HepG2 (cell line): ENCODE measurements around the gene P3H3. TPM values are rescaled to one million over a fixed set of nuclear protein-coding genes. Genes with fewer than 3 reads are reported as not detected.
A peak's percentile ranks its signal among the peaks of the same experiment; 100 is the strongest.

Experiments used
- AFF4 ChIP-seq: sonication (generic); formaldehyde crosslinking; IDR thresholded peaks from 2 replicates; pipeline ENCODE4 v1.4.0; 2020; ENCODE audit warnings: missing genetic modification reagents
- ATAD3A ChIP-seq: sonication (generic); formaldehyde crosslinking; IDR thresholded peaks from 2 replicates; pipeline ENCODE4 v1.4.0; 2020; ENCODE audit warnings: missing genetic modification reagents
- CCAR2 ChIP-seq: fragments of 200-400 bp; formaldehyde crosslinking; optimal IDR thresholded peaks from 2 replicates; pipeline ENCODE3; 2018; ENCODE audit warnings: low read depth, mild to moderate bottlenecking, low read length, moderate library complexity
- CCDC6 ChIP-seq: sonication (generic); formaldehyde crosslinking; IDR thresholded peaks from 2 replicates; pipeline ENCODE4 v1.8.1; 2022; ENCODE audit warnings: mild to moderate bottlenecking, missing genetic modification reagents, moderate library complexity
- EED ChIP-seq: sonication (generic); formaldehyde crosslinking; IDR thresholded peaks from 2 replicates; pipeline ENCODE4 v1.5.0; 2020; ENCODE audit warnings: mild to moderate bottlenecking, missing genetic modification reagents
- MLXIP ChIP-seq: sonication (generic); formaldehyde crosslinking; IDR thresholded peaks from 2 replicates; pipeline ENCODE4 v1.9.0; 2021; ENCODE audit warnings: missing genetic modification reagents, borderline replicate concordance
- MXD3 ChIP-seq: IDR thresholded peaks from 2 replicates; pipeline ENCODE4 v1.6.1; 2016; ENCODE audit warnings: mild to moderate bottlenecking, missing biosample characterization, missing genetic modification reagents
- NCOA2 ChIP-seq: sonication (generic); formaldehyde crosslinking; IDR thresholded peaks from 2 replicates; pipeline ENCODE4 v1.8.0; 2022; ENCODE audit warnings: inconsistent platforms
- PBX3 ChIP-seq: sonication (generic); formaldehyde crosslinking; IDR thresholded peaks from 2 replicates; pipeline ENCODE4 v1.8.1; 2023; ENCODE audit warnings: missing genetic modification reagents, inconsistent platforms, borderline replicate concordance
- PITX1 ChIP-seq: sonication (generic); formaldehyde crosslinking; IDR thresholded peaks from 2 replicates; pipeline ENCODE4 v1.5.1; 2020; ENCODE audit warnings: mild to moderate bottlenecking, missing genetic modification reagents
- SAP130 ChIP-seq: IDR thresholded peaks from 2 replicates; pipeline ENCODE4 v1.6.1; 2016; ENCODE audit warnings: low read depth
- SIN3A ChIP-seq: IDR thresholded peaks from 2 replicates; pipeline ENCODE4 v1.6.1; 2011; ENCODE audit warnings: low read depth, mild to moderate bottlenecking, control low read depth, low read length, borderline replicate concordance
- TBP ChIP-seq: sonication (generic); formaldehyde crosslinking; IDR thresholded peaks from 2 replicates; pipeline ENCODE4 v1.5.0; 2020; ENCODE audit warnings: missing genetic modification reagents
- TFE3 ChIP-seq: IDR thresholded peaks from 2 replicates; pipeline ENCODE4 v1.6.1; 2016
- ZKSCAN1 ChIP-seq: fragments of 150-350 bp; IDR thresholded peaks from 2 replicates; pipeline ENCODE4 v1.6.1; 2014; ENCODE audit warnings: low read length
- ZNF367 ChIP-seq: sonication (generic); formaldehyde crosslinking; IDR thresholded peaks from 2 replicates; pipeline ENCODE4 v1.4.0; 2020; ENCODE audit warnings: missing genetic modification reagents, borderline replicate concordance
- ZNF576 ChIP-seq: sonication (generic); formaldehyde crosslinking; IDR thresholded peaks from 2 replicates; pipeline ENCODE4 v1.4.0; 2020; ENCODE audit warnings: mild to moderate bottlenecking, missing genetic modification reagents
- ZNF816 ChIP-seq: sonication (generic); formaldehyde crosslinking; IDR thresholded peaks from 2 replicates; pipeline ENCODE4 v1.8.0; 2022; ENCODE audit warnings: missing genetic modification reagents, mild to moderate bottlenecking, borderline replicate concordance
- polyA plus RNA-seq, 8 experiments: library from polyadenylated mRNA; depleted of rRNA in 3 of 8; stranded (reverse) in 7 of 8; unstranded in 1 of 8; fragments of >200 nt; fragmentation: Illumina TruSeq in 4 of 8; extraction: Trizol in 4 of 8; gene quantifications; 2 replicates each; pipeline versions ENCODE4 v1.2.1 to v1.2.3, GENCODE V29; 2011 to 2016; ENCODE audit warnings: low read depth in 4 of 8, missing spikeins in 1 of 8, mixed read lengths in 1 of 8; ENCODE audit not compliant: insufficient read depth in 1 of 8
- total RNA-seq, 5 experiments: library from RNA; depleted of rRNA; stranded (reverse); fragments of >200 nt; fragmentation: Illumina TruSeq; extraction: Trizol; gene quantifications; 2 replicates each; pipeline ENCODE4 v1.2.3, GENCODE V29; 2016; ENCODE audit warnings: low read depth in 1 of 5

The P3H3 gene
- total and polyA plus RNA-seq, 2 of the 13 experiments (the other 11 are each of a cell fraction or from before 2014, with no cell fraction given), result 20.1 to 20.5 TPM

- TF ChIP-seq AFF4 (no peak), TBP (CRISPR knock-in tag) (no peak), SAP130 (CRISPR knock-in tag) (peak; percentile 80), PBX3 (CRISPR knock-in tag) (no peak), ZNF367 (no peak), ZNF576 (0 out of 2 replicates have a peak, but pooled peaks have one; percentile 43), ZKSCAN1 (no peak; the same call in 1 of the 2 replicates), NCOA2 (CRISPR knock-in tag) (peak; percentile 50), ZNF816 (CRISPR knock-in tag) (no peak; the same call in 1 of the 2 replicates), MXD3 (CRISPR knock-in tag) (peak; percentile 68; the same call in 1 of the 2 replicates), CCDC6 (no peak), TFE3 (CRISPR knock-in tag) (0 out of 2 replicates have a peak, but pooled peaks have one; percentile 34), CCAR2 (no peak), PITX1 (CRISPR knock-in tag) (peak; percentile 84; the same call in 1 of the 2 replicates), ATAD3A (CRISPR knock-in tag) (no peak), SIN3A (no peak; the same call in 1 of the 2 replicates), EED (CRISPR knock-in tag) (no peak), MLXIP (CRISPR knock-in tag) (no peak)
Measured at GRCh38 chr12:6778574-6779550, 49.3 kb upstream of the P3H3 start (continued).
